HAP-1 (cell line): Measurements from ENCODE around the gene IL12A.

ENCODE experiments used
- DNase-seq, 2 experiments: peaks; one replicate each; pipeline ENCODE4 v3.0.0-alpha.2; 2016 to 2020; ENCODE audit warnings: low spot score in 2 of 2
- H3K27me3 ChIP-seq: fragments of 250-450 bp; sonication (Bioruptor Pico); 2 replicates; pipeline ENCODE4 v1.5.1; 2020; ENCODE audit warnings: low read depth, mild to moderate bottlenecking, moderate library complexity
- H3K36me3 ChIP-seq: fragments of 250-450 bp; sonication (Bioruptor Pico); replicated peaks from 2 replicates; pipeline ENCODE4 v1.5.1; 2020; ENCODE audit warnings: mild to moderate bottlenecking
- H3K4me1 ChIP-seq: fragments of 250-450 bp; sonication (Bioruptor Pico); 2 replicates; pipeline ENCODE4 v1.5.1; 2020; ENCODE audit warnings: mild to moderate bottlenecking
- H3K4me3 ChIP-seq: fragments of 250-450 bp; sonication (Bioruptor Pico); 2 replicates; pipeline ENCODE4 v1.5.1; 2020; ENCODE audit warnings: mild to moderate bottlenecking, moderate library complexity
- H3K9me3 ChIP-seq: fragments of 250-450 bp; sonication (Bioruptor Pico); 2 replicates; pipeline ENCODE4 v1.5.1; 2020; ENCODE audit warnings: mild to moderate bottlenecking, moderate library complexity
- in situ Hi-C: fragments of 300-500 bp; cut with MboI; formaldehyde crosslinking; loops from 3 replicates; pipeline ENCODE4 v1.14.3; 2020; ENCODE audit warnings: low sequenced_read_pairs, inconsistent platforms, mixed read lengths

IL12A gene

DNA sequence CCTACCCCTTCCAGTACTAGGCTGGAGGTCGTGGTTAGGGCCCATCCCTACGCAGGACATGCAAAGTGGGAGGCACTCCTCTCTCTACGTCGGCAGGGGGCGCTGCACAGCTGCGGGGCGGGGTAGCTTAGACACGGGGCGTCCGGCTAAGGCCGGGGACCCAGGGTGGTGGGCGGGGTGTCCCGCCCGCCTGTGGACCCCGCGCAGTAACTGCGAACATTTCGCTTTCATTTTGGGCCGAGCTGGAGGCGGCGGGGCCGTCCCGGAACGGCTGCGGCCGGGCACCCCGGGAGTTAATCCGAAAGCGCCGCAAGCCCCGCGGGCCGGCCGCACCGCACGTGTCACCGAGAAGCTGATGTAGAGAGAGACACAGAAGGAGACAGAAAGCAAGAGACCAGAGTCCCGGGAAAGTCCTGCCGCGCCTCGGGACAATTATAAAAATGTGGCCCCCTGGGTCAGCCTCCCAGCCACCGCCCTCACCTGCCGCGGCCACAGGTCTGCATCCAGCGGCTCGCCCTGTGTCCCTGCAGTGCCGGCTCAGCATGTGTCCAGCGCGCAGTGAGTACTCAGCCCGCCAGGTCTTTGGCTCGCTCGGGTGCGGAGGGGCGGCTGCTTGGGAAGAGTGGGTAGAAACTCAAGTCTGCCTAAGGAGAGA is at the start of gene IL12A:
Gene IL12A (plus strand): TSS at position 219 of the 655 bp plus-strand sequence.
- peak; percentile 66 to 90 for DNase-seq
- Histone ChIP-seq H3K4me1 (peaks cover 6% of the 10 kb centered on the region), H3K4me3 (peak within 1 kb of the TSS; percentile 48), H3K36me3 (no peaks in the 10 kb centered on the region), H3K27me3 (no peaks in the 10 kb centered on the region), H3K9me3 (no peaks in the 10 kb centered on the region)
- in situ Hi-C loops, result no loop called here

DNA sequence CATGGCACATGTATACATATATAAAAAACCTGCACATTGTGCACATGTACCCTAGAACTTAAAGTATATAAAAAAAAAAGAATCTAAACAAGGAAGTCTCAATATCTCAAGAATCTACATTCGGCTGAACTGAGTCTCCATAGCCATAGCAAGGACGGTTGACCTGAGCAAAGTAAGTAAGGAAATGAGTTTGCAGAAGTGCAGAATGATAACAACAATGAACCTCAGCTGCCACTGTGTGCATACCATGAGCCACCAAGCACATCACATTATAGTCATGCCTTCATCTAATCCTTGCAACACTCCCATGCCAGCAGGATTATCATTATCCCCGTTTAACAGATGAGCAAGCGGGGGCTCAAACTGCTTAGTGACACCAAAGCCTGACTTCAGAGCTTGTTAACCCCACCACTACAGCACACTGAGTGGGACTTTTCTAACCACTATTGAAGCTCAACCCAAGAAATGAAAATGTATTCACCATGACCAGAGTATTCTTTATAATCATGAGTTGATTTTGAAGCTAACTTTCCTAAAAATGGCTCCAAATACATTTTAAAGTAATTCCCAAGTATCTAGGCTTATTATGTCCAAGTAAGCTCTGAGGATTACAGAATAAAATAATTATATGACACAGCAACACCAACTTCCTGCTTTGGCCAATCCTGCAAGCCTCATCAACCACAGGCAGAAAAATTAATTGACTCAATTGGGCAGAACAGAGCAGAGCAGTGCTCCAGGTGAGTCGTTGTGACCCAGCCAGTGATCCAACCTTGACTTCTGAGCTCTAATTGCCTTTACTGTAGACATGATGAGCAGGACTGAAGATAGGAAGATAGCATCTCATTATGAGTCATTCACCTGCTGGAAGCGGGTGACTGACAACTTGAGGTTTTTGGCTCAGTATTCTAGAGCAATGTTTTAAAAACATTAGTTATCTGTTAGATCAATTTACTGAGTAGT is 47.3 kb upstream of the IL12A start:
- in situ Hi-C loops, result no loop called here
- no peaks in the 10 kb centered on the region for H3K4me1 ChIP-seq
- H3K9me3 ChIP-seq, result no peaks in the 10 kb centered on the region
- H3K27me3 ChIP-seq, result no peaks in the 10 kb centered on the region
- H3K4me3 ChIP-seq, result no peak overlapping the region
- no peak for DNase-seq
- H3K36me3 ChIP-seq, result no peaks in the 10 kb centered on the region

DNA sequence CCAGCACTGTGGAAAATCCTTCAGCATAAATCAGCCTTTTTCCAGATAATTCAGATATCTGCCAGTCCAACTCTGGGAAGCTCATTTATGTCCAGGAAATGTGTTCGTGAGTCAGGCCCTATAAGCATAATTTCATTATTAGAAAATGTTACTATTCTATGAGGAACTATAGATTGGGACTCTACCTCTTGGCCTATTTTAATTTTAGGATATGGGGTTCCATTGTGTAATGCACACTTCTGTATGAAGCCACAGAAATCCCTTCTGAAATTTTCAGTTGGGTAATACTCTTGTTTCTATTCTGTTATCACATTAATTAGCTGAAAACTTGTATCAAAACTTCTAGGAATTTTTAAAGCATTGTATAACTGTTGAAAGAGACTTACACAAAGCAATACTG is 43.9 kb upstream of the IL12A start:
- H3K4me3 ChIP-seq, result no peak overlapping the region
- H3K4me1 ChIP-seq, result no peaks in the 10 kb centered on the region
- no peaks in the 10 kb centered on the region for H3K36me3 ChIP-seq
- in situ Hi-C loops, result no loop called here
- H3K9me3 ChIP-seq, result no peaks in the 10 kb centered on the region
- no peak for DNase-seq
- 0 out of 2 replicates have a peak, but pooled peaks cover 3% of the 10 kb centered on the region for H3K27me3 ChIP-seq

DNA sequence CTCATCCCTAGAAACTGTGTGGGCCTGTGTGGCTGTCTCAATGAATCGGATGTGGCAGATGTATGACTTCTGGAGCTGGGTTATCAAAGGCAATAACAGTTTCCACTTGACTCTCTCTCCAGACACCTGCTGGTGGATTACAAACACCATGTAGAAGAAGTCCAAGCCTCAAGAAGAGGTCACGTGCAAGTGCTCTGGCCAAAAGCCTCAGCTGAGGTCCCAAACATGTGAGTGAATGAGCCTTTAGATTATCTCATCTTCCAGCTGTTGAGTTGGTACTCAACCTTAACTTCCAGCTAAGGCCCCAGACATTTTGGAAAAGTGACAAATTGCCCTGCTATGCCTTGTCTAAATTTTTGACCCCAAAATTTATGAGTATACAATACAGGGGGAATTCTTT is 42.7 kb upstream of the IL12A start:
- no peak overlapping the region for H3K4me3 ChIP-seq
- no peaks in the 10 kb centered on the region for H3K4me1 ChIP-seq
- DNase-seq, result no peak
- H3K27me3 ChIP-seq, result 0 out of 2 replicates have a peak, but pooled peaks cover 3% of the 10 kb centered on the region
- in situ Hi-C loops, result no loop called here
- no peaks in the 10 kb centered on the region for H3K36me3 ChIP-seq
- no peaks in the 10 kb centered on the region for H3K9me3 ChIP-seq

DNA sequence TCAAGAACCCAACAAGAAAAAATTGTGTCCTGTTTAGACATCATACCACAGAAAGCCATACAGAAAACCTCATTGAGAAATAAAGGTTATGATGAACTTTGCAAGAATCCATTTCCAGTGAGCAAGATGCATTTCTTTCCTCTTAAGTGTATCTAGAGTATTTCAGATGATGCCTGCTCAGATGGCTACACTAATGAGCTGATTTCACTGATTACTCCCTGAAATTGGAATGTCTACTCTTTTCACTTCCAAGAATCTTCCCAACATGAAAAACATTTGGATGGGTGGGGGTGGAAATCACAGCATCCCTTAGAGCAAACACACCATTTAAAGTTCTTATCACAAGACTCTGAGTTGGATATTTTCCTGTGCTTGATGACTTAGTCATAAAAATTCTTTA is 41.4 kb upstream of the IL12A start:
- H3K27me3 ChIP-seq, result 0 out of 2 replicates have a peak, but pooled peaks cover 3% of the 10 kb centered on the region
- in situ Hi-C loops, result no loop called here
- H3K9me3 ChIP-seq, result no peaks in the 10 kb centered on the region
- H3K36me3 ChIP-seq, result no peaks in the 10 kb centered on the region
- no peak for DNase-seq
- H3K4me1 ChIP-seq, result no peaks in the 10 kb centered on the region
- H3K4me3 ChIP-seq, result no peak overlapping the region

DNA sequence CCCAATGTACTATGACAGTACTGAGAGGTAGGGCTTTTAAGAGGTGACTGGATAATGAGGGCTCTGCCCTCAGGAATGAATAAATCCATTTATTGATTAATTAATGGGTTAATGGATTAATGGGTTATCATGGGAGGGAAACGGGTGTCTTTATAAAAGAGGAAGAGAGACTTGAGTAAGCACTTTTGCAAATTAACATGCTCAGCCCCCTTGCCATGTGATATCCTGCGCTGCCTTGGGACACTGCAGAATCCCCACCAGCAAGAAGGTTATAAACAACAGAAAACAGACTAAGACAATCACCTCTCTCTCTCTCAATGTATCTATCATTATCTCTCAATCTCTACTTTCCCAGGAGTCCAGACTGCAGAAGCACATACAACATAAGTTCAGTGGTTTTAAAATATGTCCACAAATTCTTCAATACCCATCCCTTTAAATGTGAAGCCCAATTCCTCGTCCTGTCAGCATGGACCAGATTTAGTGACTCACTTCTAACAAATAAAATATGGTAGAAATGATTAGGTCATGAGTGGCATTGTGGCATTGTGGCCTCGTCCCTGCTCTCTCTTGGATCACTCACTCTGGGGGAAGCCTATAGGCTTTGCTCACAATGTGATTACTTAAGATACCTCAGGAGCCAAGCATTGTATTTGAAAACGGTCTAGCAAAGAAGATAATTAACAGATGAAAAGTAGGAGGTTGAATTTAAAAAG is 40.0 kb upstream of the IL12A start:
- no peak for DNase-seq
- Histone ChIP-seq H3K36me3 (no peaks in the 10 kb centered on the region), H3K9me3 (no peaks in the 10 kb centered on the region), H3K27me3 (0 out of 2 replicates have a peak, but pooled peaks cover 3% of the 10 kb centered on the region), H3K4me1 (peaks cover 3% of the 10 kb centered on the region), H3K4me3 (no peak overlapping the region)
- in situ Hi-C loops, result no loop called here

DNA sequence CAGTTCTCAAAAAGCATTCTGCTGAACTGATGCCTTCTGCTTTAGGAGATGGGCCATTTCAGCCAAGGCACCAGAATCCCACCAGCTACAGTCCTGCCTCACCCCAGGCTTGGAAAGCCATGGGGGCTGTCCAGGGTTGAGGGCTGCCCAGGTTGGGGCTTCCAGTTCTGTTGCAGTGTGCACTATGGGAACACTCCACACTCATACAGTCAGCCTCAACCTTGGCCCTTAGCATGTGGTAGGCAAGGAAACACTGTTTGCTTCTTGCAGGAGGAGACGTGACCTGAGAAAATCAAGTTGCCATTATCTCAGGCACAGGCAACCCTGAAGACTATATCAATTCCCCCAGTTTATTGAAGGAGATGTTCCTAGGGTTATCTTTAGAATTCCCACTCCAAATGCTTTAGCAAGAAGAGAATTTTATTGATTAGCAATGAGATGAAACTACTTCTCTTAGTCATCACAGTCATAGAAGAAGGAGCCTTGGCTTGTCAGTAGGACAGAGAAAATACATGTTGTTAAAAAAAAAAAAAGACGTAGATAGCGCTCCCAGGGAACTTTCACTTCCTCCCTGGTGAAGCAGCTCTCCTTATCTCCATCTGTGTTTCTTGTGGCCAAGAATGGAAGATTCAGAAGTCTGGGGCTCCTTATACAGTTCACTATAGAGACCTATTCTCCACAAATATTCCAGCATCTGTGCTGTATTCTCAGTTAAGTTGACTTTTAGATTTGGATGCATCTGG is 38.3 kb upstream of the IL12A start:
- H3K4me1 ChIP-seq, result peaks cover 7% of the 10 kb centered on the region
- H3K4me3 ChIP-seq, result no peak overlapping the region
- no peaks in the 10 kb centered on the region for H3K36me3 ChIP-seq
- H3K9me3 ChIP-seq, result no peaks in the 10 kb centered on the region
- H3K27me3 ChIP-seq, result 0 out of 2 replicates have a peak, but pooled peaks cover 3% of the 10 kb centered on the region
- no peak for DNase-seq
- in situ Hi-C loops, result no loop called here

DNA sequence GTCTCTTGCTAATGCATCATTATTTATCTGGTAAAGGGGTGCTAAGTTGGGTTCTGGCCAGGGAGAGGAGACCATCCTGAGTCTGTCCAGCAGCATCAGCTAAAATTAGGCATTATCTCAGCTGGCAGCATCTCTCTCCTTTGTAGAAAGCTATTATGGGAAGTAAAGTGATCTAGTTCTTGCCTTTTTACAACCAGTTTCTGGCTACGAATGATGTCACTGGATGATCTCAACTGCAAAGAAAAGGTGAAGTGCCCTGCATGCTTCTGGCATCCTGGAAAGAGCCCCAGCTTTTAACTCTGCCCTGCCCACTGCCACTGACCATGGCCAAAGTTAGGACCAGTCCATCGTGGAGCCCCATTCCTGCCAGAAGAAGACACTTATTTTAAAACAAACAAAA is 37.1 kb upstream of the IL12A start:
- Histone ChIP-seq H3K36me3 (no peaks in the 10 kb centered on the region), H3K27me3 (0 out of 2 replicates have a peak, but pooled peaks cover 3% of the 10 kb centered on the region), H3K9me3 (no peaks in the 10 kb centered on the region), H3K4me1 (peaks cover 7% of the 10 kb centered on the region), H3K4me3 (no peak overlapping the region)
- DNase-seq, result no peak
- in situ Hi-C loops, result no loop called here

DNA sequence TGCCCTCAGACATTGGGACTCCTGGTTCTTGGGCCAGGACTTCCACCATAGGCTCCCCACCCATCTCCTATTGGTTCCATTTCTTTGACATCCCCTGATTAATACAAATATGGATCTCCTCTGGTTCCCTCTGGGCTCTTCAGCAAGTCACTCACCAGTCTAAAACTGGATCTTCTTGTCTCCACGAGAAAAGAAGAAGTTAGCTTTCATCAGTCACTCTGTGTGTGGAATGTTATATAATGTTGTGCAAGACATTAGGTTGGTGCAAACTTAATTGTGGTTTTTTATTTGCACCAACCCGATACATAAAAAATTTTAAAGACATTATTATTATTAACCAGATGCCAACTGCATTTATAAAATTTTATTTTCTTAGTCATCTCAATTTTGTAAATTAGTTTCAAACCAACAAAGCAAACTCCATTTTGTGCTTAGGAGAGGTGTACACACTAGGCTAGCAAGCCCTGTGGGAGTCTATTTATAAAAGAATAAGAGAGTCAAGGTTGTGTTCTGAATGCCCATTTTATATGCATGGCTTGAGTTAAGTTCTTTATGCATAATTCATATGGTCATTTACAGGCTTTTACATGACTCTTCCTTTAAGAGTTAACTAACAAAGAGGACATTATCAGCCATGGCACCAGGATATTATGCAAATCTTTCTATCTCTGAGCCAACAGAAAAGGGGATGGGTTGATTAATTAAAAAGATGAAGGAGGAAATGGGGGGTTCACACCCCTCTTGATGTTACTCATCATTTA is 35.1 kb upstream of the IL12A start:
- H3K9me3 ChIP-seq, result no peaks in the 10 kb centered on the region
- H3K36me3 ChIP-seq, result no peaks in the 10 kb centered on the region
- H3K4me1 ChIP-seq, result peaks cover 7% of the 10 kb centered on the region
- DNase-seq, result peak in 1 of 2 experiments; percentile 26
- H3K4me3 ChIP-seq, result no peak overlapping the region
- in situ Hi-C loops, result no loop called here
- 0 out of 2 replicates have a peak, but pooled peaks cover 3% of the 10 kb centered on the region for H3K27me3 ChIP-seq

DNA sequence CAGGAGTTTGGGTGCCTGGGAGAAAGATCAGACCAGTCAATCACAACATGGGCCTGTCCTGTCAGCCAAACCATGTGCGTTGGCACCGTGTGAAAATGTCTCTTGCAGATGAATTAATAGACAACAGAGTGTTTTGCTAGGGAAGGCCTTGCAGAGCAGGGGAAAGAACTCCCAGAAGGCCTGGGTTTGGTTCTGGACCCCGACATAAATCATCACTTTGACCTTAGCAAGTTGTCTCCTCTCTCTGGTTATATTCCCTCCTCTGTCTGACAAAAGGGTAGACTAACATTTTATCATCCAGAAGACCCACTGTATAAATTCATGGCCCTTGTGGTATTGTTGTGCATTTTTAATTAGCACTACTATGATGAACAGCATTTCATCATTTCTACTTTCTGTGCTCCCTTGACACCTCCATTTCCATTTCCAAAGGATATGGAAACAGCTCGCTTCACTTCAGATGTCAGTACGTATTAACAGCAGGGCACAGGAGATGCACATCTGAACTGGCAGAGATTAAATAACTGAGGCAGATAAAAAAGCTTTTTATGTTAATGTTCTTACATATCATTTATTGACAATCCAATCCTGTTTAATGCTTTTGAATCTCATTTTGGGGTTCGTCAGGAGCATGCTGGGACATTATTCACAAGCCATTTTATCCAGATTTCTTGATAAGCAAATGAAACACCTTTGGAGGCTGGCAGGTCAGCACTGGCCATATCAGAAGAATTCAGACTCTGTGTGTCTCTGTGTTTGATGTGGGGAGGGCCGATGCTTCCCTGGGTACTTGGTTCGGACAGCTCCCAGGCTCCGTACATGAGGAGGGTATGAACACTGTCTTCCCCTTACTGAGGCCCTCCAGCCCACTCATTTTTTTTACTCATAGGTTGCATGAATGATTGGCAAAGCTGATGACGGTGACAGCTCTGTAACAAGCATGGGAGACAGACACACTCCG is 28.2 kb upstream of the IL12A start:
- H3K4me1 ChIP-seq, result no peaks in the 10 kb centered on the region
- no peak overlapping the region for H3K4me3 ChIP-seq
- no peak for DNase-seq
- no peaks in the 10 kb centered on the region for H3K36me3 ChIP-seq
- H3K27me3 ChIP-seq, result no peaks in the 10 kb centered on the region
- H3K9me3 ChIP-seq, result no peaks in the 10 kb centered on the region
- in situ Hi-C loops, result no loop called here

DNA sequence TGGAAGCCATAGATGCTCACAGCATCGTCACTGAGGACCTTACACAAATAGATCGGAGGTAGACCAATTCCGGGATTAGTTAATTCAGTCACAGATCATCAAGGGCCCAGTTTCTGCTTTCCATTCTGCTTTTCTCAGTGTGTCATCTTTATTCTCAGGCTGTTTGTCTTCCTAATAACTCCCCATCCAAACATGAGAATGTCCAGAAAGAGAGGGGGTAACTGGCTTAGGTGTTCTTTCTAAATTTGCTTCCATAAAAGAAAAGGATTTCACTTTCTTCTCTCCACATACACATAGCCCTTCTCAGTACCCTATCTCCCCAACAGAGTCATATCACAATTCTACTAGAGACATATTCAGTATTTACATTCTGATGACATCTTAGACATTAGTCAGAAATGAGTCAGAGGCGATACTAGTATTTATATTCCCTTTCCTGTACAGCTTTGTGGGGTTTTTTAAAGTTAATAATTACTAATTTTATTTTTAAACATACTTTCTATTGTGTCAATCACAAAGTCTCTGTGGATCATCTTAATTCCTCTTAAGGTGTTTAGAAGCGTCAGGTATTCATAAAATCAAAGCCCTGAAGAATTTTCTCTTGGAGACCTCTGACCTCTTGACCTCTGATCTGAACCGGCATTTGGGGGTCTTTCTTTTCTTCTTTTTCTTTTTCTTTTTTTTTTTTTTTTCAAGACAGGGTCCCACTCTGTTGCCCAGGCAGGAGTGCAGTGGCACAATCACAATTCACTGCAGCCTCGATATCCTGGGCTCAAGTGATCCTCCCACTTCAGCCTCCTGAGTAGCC is 24.3 kb upstream of the IL12A start:
- no peak overlapping the region for H3K4me3 ChIP-seq
- no peaks in the 10 kb centered on the region for H3K4me1 ChIP-seq
- no peak for DNase-seq
- no peaks in the 10 kb centered on the region for H3K9me3 ChIP-seq
- in situ Hi-C loops, result no loop called here
- H3K27me3 ChIP-seq, result no peaks in the 10 kb centered on the region
- H3K36me3 ChIP-seq, result no peaks in the 10 kb centered on the region
